PC-3 (cell line): ENCODE data around the gene CASTOR1. TPM values are rescaled to one million over a fixed set of nuclear protein-coding genes. Genes with fewer than 3 reads are reported as not detected.

ENCODE experiments used
- ATAC-seq: fragments of 200-7000 bp; cut with Tn5 transposase; 2 replicates; pipeline ENCODE4 v1.9.1; 2020; ENCODE audit warnings: mild to moderate bottlenecking, moderate library complexity
- BruUV-seq: library from RNA; stranded (reverse); fragments of 400-500 nt; replicated peaks from 2 replicates; lab custom pipeline; 2021; lab: Mats Ljungman, UMichigan
- CTCF ChIA-PET: fragments of 300-600 bp; sonication (Branson Sonifier 250); formaldehyde crosslinking; loops from one replicate; lab custom pipeline; 2022; ENCODE audit warnings: antibody characterized with exemption; lab: Charles Lee
- POLR2A ChIA-PET: fragments of 300-600 bp; sonication (Branson Sonifier 250); formaldehyde crosslinking; loops from one replicate; lab custom pipeline; 2022; ENCODE audit warnings: antibody characterized with exemption; ENCODE audit not compliant: unreplicated experiment; lab: Charles Lee
- DNase-seq: peaks from one replicate; pipeline ENCODE4 v3.0.0-alpha.2; 2015
- H2AFZ ChIP-seq: fragments of 300-600 bp; sonication (generic); 2 replicates; pipeline ENCODE4 v1.6.0; 2016; ENCODE audit warnings: antibody characterized with exemption, low read length
- H3F3A ChIP-seq: fragments of 300-600 bp; sonication (generic); one replicate; pipeline ENCODE4 v1.6.0; 2017; ENCODE audit warnings: antibody characterized with exemption, low read length, control low read depth, mild to moderate bottlenecking; ENCODE audit not compliant: unreplicated experiment
- H3K27ac ChIP-seq: fragments of 300-600 bp; sonication (generic); 2 replicates; pipeline ENCODE4 v1.5.1; 2016; ENCODE audit warnings: mild to moderate bottlenecking, low read length
- H3K27me3 ChIP-seq: fragments of 300-600 bp; sonication (generic); 2 replicates; pipeline ENCODE4 v1.6.1; 2016; ENCODE audit warnings: low read length, mixed read lengths
- H3K36me3 ChIP-seq: fragments of 300-600 bp; sonication (generic); 2 replicates; pipeline ENCODE4 v1.6.1; 2016; ENCODE audit warnings: low read depth, mixed run types, low read length, mixed read lengths
- H3K4me1 ChIP-seq: fragments of 300-600 bp; sonication (generic); 2 replicates; pipeline ENCODE4 v1.5.1; 2016; ENCODE audit warnings: low read length; ENCODE audit not compliant: insufficient read depth
- H3K4me2 ChIP-seq: fragments of 300-600 bp; sonication (generic); 2 replicates; pipeline ENCODE4 v1.6.0; 2016; ENCODE audit warnings: low read length
- H3K4me3 ChIP-seq: fragments of 300-600 bp; sonication (generic); 2 replicates; pipeline ENCODE4 v1.5.1; 2016; ENCODE audit warnings: mild to moderate bottlenecking, low read length, mixed read lengths
- H3K79me2 ChIP-seq: fragments of 300-600 bp; sonication (generic); 2 replicates; pipeline ENCODE4 v1.6.1; 2017; ENCODE audit warnings: low read length, mixed read lengths
- H3K9ac ChIP-seq: fragments of 300-600 bp; sonication (generic); 2 replicates; pipeline ENCODE4 v1.6.0; 2016; ENCODE audit warnings: mild to moderate bottlenecking, low read length
- H3K9me2 ChIP-seq: fragments of 300-600 bp; sonication (generic); replicated peaks from 2 replicates; pipeline ENCODE4 v1.6.1; 2016; ENCODE audit warnings: mixed run types, low read length, mixed read lengths
- H3K9me3 ChIP-seq: fragments of 300-600 bp; sonication (generic); 2 replicates; pipeline ENCODE4 v1.6.1; 2016; ENCODE audit warnings: low read length, mixed read lengths
- H4K20me1 ChIP-seq: fragments of 300-600 bp; sonication (generic); 2 replicates; pipeline ENCODE4 v1.6.1; 2016; ENCODE audit warnings: low read length, mixed read lengths
- EZH2 ChIP-seq: fragments of 300-600 bp; sonication (generic); IDR thresholded peaks from one replicate; pipeline ENCODE4 v1.6.1; 2017; ENCODE audit warnings: antibody characterized with exemption, mild to moderate bottlenecking, low read length; ENCODE audit not compliant: unreplicated experiment
- EZH2phosphoT487 ChIP-seq: fragments of 300-600 bp; sonication (generic); IDR thresholded peaks from 2 replicates; pipeline ENCODE4 v1.6.1; 2018; ENCODE audit warnings: mild to moderate bottlenecking, antibody characterized with exemption, low read length, borderline replicate concordance
- intact Hi-C: fragments of 100-400 bp; cut with micrococcal nuclease; formaldehyde crosslinking; loops from 2 replicates; pipeline ENCODE4 v1.9.0; 2023
- total RNA-seq: library from RNA; depleted of rRNA; stranded (reverse); fragments of >200 nt; gene quantifications from 2 replicates; pipeline ENCODE4 v1.2.3, GENCODE V29; 2014
- TF ChIP-seq, protein P1 (sequence below): fragments of 300-600 bp; sonication (generic); conservative IDR thresholded peaks from 2 replicates; pipeline ENCODE4 v1.5.1; 2017; ENCODE audit warnings: antibody characterized with exemption, low read depth, mild to moderate bottlenecking, low read length

Gene CASTOR1
- total RNA-seq, 1 experiment from 2014 or later = 4.2 TPM

DNA sequence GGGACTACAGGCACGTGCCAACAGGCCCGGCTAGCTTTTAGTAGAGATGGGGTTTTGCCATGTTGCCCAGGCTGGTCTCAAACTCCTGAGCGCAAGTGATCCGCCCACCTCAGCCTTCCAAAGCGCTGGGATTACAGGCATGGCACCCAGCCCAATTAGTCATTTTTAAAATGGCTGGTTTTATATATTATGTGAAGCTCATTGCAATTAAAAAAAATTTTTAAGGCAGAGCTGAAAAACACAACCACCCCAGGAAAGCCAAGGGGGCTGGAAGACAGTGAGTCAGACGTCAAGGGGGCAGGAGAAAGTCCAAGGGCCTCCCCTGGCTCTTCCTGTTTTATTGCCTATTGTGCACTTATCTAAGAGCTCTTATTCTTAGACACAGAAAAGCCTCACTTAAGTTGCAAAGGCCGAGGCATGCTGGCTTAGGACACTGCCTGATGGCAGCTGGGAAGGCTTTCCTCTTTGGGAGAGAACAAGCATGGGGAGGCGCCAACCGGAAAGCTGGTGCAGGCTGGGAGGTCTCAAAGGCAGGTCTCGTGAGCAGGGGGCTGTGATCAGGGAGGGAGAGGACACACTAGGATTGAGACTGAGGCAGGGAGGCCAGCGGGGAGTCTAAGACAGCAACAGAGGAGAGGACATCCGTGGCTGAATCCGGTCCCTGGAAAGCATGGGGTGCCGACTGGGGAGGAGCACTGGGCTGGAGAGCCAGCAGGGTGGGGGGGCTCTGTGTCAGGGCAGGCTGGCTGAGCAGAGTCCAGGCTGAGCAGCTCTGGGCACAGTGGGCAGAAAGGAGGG is 11.6 kb downstream of the CASTOR1 start:
- no TSS peak for BruUV-seq
- Histone ChIP-seq H3K27ac (no peak overlapping the region), H3K4me2 (peak overlapping the region; percentile 19; the same call in 1 of the 2 replicates), H4K20me1 (no peaks in the 10 kb centered on the region), H3K79me2 (no peaks in the 10 kb centered on the region), H3F3A (no peaks in the 10 kb centered on the region), H3K36me3 (no peaks in the 10 kb centered on the region), H3K9me2 (no peaks in the 10 kb centered on the region), H3K27me3 (no peaks in the 10 kb centered on the region), H3K9me3 (no peaks in the 10 kb centered on the region), H3K4me3 (no peak overlapping the region), H3K4me1 (peaks cover 6% of the 10 kb centered on the region; the same call in 1 of the 2 replicates), H3K9ac (no peak overlapping the region), H2AFZ (no peak overlapping the region)
- TF ChIP-seq EZH2phosphoT487 (no peak), EZH2 (no peak)
- TF ChIP-seq, protein P1, sequence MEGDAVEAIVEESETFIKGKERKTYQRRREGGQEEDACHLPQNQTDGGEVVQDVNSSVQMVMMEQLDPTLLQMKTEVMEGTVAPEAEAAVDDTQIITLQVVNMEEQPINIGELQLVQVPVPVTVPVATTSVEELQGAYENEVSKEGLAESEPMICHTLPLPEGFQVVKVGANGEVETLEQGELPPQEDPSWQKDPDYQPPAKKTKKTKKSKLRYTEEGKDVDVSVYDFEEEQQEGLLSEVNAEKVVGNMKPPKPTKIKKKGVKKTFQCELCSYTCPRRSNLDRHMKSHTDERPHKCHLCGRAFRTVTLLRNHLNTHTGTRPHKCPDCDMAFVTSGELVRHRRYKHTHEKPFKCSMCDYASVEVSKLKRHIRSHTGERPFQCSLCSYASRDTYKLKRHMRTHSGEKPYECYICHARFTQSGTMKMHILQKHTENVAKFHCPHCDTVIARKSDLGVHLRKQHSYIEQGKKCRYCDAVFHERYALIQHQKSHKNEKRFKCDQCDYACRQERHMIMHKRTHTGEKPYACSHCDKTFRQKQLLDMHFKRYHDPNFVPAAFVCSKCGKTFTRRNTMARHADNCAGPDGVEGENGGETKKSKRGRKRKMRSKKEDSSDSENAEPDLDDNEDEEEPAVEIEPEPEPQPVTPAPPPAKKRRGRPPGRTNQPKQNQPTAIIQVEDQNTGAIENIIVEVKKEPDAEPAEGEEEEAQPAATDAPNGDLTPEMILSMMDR = no peak
- ATAC-seq = peak; percentile 45
- ChIA-PET POLR2A (interaction anchor here (1.0 kb wide), 1 partner anchor 16 kb away, joined by 3 read pairs; no protein-coding TSS in a partner anchor), CTCF (interaction anchor here (0.6 kb wide), 1 partner anchor 22 kb away, joined by 4 read pairs; no protein-coding TSS in a partner anchor)
- intact Hi-C loops = no loop called here
- peak; percentile 41 for DNase-seq

DNA sequence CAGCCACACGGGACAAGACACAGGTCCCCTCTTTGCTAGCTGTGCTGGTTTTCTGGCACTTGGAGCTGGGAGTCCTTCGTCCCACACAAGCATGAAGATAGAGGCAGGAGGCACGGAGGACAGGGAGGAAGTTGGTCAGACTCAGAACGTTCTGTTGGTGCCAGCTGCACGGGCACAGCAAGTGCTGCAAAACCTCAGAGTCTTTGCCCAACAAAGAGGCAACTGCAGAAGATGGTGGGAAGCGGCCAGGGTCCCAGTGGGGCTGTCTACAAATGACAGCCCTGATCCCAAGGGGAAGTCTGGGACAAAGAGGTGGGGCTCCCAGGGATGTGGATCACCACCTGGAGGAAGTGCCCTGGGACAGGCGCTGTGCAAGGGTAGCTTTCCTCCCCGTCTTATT is 13.3 kb downstream of the CASTOR1 start:
- Histone ChIP-seq H3K4me3 (no peak overlapping the region), H3K27me3 (no peaks in the 10 kb centered on the region), H4K20me1 (no peaks in the 10 kb centered on the region), H3K36me3 (no peaks in the 10 kb centered on the region), H3K79me2 (no peaks in the 10 kb centered on the region), H2AFZ (no peak overlapping the region), H3K27ac (no peak overlapping the region), H3K4me1 (peaks cover 6% of the 10 kb centered on the region; the same call in 1 of the 2 replicates), H3K9ac (no peak overlapping the region), H3K9me3 (no peaks in the 10 kb centered on the region), H3K9me2 (no peaks in the 10 kb centered on the region), H3K4me2 (no peak overlapping the region), H3F3A (no peaks in the 10 kb centered on the region)
- BruUV-seq = no TSS peak
- POLR2A ChIA-PET = no interaction called here
- ATAC-seq = no peak
- TF ChIP-seq, protein P1 = no peak
- TF ChIP-seq EZH2phosphoT487 (no peak), EZH2 (no peak)
- CTCF ChIA-PET = no interaction called here
- no peak for DNase-seq
- intact Hi-C loops = no loop called here

DNA sequence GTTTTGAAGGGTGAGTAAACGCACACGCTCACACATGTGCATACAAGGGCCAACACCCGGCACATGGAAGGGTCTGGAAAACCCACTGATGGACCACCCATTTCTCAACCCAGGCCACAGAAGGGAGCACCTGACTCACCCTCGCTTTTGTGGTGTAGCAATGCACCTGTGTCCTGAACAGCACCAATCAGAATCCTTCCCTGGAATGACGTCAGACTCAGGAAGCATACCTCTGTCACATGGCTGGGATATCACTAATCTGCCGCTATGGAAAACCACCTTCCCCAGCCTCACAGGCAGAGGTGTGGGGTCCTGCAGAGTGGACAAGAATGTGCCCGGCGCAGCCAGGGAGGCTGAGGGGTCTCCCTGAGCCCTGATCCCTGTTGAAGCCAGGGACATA is 13.7 kb downstream of the CASTOR1 start:
- intact Hi-C loops = no loop called here
- H3K4me2 ChIP-seq = no peak overlapping the region
- no peaks in the 10 kb centered on the region for H3F3A ChIP-seq
- H3K79me2 ChIP-seq = no peaks in the 10 kb centered on the region
- H3K9me2 ChIP-seq = no peaks in the 10 kb centered on the region
- H3K27me3 ChIP-seq = no peaks in the 10 kb centered on the region
- no peak overlapping the region for H3K27ac ChIP-seq
- H4K20me1 ChIP-seq = no peaks in the 10 kb centered on the region
- no peaks in the 10 kb centered on the region for H3K9me3 ChIP-seq
- CTCF ChIA-PET = no interaction called here
- H3K4me1 ChIP-seq = peaks cover 6% of the 10 kb centered on the region; the same call in 1 of the 2 replicates
- ATAC-seq (no peak), DNase-seq (no peak)
- H3K4me3 ChIP-seq = no peak overlapping the region
- TF ChIP-seq, protein P1 = no peak
- no peak for TF ChIP-seq EZH2
- TF ChIP-seq EZH2phosphoT487 = no peak
- no TSS peak for BruUV-seq
- no peak overlapping the region for H3K9ac ChIP-seq
- POLR2A ChIA-PET = no interaction called here
- no peak overlapping the region for H2AFZ ChIP-seq
- no peaks in the 10 kb centered on the region for H3K36me3 ChIP-seq
